Fibroblast of lung (primary cell): Measurements from ENCODE around the gene OMD.

Source experiments
- EZH2 ChIP-seq: IDR thresholded peaks from 2 replicates; pipeline ENCODE4 v1.5.1; 2012; ENCODE audit warnings: low read length, control low read depth, mild to moderate bottlenecking; ENCODE audit errors: missing control alignments
- TF ChIP-seq, protein P1 (sequence below), 2 donors: IDR thresholded peaks in 1 of 2; conservative IDR thresholded peaks in 1 of 2; 1 replicate in 1 of 2; 2 replicates in 1 of 2; pipeline ENCODE4 v1.5.1; 2011 to 2012; ENCODE audit warnings: low read length in 2 of 2, control low read depth in 1 of 2, inconsistent platforms in 1 of 2, low read depth in 1 of 2, mild to moderate bottlenecking in 1 of 2

GRCh38 chr9:92407818-92408217 lies 16.5 kb downstream of the OMD start:
- TF ChIP-seq, protein P1, sequence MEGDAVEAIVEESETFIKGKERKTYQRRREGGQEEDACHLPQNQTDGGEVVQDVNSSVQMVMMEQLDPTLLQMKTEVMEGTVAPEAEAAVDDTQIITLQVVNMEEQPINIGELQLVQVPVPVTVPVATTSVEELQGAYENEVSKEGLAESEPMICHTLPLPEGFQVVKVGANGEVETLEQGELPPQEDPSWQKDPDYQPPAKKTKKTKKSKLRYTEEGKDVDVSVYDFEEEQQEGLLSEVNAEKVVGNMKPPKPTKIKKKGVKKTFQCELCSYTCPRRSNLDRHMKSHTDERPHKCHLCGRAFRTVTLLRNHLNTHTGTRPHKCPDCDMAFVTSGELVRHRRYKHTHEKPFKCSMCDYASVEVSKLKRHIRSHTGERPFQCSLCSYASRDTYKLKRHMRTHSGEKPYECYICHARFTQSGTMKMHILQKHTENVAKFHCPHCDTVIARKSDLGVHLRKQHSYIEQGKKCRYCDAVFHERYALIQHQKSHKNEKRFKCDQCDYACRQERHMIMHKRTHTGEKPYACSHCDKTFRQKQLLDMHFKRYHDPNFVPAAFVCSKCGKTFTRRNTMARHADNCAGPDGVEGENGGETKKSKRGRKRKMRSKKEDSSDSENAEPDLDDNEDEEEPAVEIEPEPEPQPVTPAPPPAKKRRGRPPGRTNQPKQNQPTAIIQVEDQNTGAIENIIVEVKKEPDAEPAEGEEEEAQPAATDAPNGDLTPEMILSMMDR (conservative IDR thresholded peaks at IDR 0.05 in 1 of 2, IDR thresholded peaks at IDR 0.05 in 1 of 2; ENCODE audit: low read depth in 1 of 2, low read length in 2 of 2): no peak
- no peak for TF ChIP-seq EZH2
